HG03439 (cell line): ENCODE measurements around the gene PIR.

Source experiments
- ATAC-seq: cut with Tn5 transposase; IDR thresholded peaks from one replicate; pipeline ENCODE4 v1.9.1; 2021; ENCODE audit warnings: mild to moderate bottlenecking, moderate library complexity; ENCODE audit not compliant: unreplicated experiment

PIR gene

DNA sequence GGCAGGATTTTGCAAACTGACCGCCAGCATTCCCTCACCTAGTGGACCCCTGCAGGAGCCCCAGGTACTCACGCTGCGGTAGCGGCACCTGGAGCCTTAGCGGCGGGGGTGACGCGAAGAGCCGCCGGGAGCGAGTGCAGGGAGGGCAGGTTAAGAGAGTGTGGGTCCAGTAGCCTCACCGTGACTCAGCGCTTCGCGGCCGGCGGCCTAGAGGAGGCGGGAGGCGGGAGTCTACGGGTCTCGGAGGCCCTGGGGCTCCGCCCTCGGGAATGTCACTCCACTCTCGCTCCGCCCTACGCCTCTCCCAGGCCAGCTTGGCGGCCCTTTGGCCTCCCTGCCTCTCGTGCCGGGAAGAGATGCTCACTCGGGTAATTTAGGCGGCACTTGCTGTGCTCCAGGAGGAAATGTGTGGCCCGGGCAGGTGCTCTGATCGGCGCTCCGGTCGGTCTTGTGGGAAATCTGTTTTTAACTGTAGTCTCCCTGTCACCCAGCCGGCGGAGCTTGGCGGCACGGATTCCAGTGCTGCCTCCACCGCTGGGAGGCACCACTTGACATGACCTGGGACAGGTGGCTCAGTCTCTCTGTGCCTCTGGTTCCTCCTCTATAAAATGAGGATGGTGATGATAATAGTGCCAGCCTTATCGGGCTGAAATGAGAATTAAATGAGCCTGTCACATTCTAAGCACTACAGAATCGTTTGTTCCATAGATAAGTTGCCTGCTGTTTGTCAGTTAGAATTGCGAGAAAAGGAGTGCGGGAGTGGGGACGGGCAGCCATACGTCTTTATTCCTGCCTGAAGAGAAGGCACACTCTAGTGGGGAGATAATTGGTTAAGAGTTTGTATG is at the start of gene PIR:
Gene PIR (minus strand): TSS at position 216 of the 845 bp plus-strand sequence. CDS start 2,076 bp downstream, outside the sequence.
- ATAC-seq, result peak; percentile 99

DNA sequence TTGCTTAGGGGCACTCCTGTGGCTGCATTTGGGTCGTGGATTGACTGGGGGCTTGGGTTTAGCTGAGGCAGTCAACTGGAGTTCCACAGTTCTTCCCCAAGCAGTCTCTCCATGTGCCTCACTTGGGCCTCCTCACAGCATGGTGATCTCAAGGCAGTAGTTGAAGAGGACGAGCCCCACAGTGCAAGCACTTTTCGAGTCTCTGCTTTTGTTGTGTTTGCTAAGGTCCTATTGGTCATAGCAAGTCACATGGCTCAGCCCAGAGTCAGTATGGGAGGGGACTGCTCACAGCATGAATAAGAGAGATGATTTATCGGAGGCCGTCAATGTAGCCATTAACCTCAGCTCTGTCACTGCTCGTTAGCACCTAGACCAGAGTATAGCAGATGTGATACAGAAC is 37.2 kb upstream of the PIR start:
- no peak for ATAC-seq

DNA sequence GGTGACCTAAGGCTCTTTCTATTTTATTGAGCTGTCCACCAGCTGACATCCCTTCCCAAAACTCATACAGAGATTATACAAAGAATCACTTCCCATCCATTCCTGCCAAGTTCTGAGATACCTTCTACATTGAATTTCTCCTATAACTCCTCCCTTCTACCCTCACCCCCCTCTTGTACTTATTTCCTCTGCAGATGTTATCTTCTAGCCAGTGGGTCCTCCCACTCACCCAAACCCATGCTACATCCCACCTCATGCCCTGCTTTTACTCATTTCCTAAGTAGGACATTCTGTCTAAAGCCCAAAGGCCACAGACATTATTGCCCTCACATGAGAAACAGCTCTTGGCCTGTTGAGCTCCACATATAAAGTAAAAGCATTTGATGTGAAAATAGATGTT is 36.0 kb upstream of the PIR start:
- no peak for ATAC-seq

DNA sequence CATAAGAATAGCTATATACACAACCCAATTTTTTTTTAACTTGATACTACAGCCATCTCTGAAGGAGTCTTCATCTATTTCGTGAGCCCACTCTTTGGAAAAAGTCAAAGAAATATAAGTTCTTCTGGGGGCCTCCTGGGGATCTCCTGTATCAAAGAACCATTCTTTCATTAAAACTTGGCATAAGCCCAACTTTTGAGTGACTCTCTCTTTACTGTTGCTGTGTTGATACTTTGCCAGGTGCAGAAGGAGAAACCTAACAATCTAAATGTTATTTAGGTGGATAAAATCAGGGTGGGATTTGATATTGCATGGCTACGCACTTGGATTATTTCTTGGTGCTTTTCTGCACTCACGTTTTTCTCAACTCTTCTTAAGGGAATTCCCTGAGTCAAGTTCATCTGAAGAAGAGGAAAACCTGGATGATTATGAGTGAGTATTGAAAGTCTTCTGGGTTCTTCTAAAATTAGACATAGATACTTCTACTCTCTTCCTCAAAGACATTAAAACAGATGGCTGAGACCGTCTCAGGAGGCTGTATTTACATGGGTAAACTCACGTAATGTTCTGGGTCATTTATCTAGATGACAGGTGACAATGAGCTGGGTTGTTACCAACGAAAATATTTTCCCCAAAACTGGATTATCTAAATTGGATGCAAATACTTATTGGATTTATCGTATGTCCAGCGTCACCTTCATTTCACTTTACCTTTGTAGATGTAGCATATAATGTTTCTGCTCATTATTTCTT is 32.7 kb upstream of the PIR start:
- no peak for ATAC-seq

DNA sequence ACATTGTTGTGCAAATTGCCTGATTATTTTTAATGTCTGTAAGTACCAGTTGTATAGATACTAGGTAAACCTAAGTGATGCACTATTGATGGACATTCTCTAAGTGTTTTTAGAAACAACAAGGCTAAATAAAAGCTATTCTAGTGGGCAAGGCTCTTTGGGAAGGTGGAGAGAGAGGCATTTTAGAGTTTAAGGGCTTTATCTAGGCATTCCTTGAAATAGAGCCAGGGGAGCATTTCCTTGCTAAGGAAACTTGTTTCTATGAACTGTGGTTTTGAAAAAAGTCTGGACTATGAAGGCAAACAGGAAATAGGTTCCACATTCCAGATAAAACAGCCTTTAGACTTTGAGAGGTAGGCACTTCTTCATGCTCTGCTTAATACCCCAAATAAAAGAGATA is 31.3 kb upstream of the PIR start:
- ATAC-seq, result no peak

DNA sequence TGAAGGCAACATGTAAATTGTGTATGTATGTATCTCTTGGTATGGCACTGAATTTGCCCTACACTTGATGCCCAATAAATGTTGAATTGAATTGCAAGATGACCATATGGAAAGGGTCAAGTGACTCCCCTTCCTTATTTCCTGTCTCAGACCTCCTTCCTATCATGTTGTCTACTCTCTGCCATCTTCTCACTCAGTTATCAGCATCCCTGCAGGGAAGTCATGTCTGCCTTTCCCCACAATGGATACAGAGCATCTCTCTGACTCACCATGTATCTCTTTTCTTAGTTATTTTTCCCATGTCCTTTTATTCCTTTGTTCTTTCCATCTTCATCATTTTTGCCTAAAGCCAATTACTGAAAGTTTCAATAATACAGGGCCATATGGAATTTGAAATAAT is 30.0 kb upstream of the PIR start:
- ATAC-seq, result no peak

DNA sequence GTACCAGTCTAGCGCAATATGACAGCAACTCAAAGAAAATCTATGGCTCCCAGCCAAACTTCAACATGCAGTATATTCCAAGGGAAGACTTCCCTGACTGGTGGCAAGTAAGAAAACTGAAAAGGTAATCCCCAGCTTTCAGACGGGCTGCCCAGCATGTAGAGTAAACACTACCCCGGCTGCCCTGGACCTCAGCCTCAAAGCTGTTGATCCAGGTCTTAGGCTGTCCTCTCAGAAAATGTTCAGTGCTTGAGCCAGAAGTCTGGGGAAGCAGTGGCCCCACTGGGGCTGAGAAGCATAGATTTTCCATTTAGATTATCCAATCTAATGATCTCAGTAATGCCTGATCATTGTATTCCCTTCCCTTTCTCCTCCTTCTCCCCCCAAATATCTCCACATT is 29.3 kb upstream of the PIR start:
- no peak for ATAC-seq

DNA sequence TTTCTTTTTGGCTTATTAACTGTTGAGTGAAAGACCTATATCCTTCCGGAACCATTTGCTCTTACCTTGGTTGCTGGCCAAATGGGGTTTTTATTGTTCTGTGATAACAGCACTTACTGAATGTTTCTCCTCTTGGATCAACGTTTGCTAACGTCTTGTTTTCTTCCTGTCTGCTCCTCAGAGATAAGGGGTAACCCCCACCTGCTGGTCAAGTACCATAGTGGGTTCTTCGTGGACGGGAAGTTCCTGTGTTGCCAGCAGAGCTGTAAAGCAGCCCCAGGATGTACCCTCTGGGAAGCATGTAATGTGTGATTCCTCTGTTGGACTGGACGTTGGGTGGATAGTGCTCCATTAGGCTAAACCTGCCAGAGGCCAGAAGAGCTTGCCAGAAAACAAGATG is 22.8 kb upstream of the PIR start:
- no peak for ATAC-seq

DNA sequence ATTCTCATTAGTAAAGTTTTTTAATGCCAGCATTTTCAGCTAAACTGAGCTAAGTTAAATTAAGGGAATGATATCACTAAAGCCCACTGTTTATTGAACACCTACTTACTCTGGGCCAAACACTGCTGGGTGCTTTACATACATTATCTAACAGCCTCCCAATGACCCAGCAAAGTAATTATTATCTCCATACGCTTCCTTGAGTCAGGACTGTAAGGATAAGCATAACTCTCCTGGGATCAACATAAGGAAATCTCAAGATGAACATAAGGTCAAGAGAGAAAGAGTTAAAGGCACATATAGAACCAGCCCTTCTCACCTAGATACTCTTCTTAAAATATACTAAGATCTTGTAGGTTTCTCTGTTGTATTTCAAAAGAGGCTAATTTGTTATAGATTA is 21.1 kb upstream of the PIR start:
- ATAC-seq, result no peak

DNA sequence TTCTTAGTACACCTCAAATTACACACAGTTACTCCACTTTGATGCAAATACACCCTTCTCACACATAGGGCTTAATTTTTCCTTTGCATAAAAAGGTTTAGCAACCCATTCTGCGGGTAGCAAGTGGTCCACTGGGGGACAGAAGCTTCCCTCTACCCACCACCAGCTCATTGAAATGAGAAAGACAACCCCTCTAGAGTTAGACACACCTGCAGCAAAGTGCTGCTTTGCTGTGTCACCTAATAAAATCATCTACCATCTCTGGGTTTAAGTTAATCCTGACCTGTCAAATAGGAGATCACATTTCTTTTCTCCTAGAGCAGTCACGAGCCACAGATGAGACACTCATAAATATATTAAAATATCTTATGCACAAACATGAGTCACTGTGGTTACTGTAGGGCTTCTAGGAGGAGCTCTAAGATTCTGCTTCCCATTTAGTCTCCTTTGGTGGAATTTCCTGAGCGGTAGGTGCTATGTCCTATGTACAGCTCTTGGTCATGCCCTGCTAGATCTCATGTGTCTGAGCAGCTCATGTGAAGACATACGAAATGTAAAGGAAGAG is 19.4 kb upstream of the PIR start:
- no peak for ATAC-seq

DNA sequence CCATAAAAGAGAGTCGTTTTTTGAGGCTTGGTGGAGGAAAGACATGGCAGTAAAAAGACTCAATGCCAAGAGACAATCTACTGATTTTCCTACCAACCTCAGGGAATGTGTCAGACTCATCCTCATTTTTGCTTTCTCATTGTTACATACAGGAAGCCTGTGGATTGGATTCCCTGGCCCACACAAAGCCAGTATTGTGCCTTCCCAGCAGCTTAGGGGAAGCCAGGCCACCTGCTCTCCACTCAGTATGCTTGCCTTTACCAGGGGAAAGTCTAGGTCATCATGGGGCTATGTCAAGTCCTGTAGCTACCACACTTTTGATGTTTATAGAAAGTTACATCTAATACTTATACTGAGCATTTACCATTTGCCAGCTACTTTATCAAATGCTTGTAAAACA is 18.4 kb upstream of the PIR start:
- no peak for ATAC-seq

DNA sequence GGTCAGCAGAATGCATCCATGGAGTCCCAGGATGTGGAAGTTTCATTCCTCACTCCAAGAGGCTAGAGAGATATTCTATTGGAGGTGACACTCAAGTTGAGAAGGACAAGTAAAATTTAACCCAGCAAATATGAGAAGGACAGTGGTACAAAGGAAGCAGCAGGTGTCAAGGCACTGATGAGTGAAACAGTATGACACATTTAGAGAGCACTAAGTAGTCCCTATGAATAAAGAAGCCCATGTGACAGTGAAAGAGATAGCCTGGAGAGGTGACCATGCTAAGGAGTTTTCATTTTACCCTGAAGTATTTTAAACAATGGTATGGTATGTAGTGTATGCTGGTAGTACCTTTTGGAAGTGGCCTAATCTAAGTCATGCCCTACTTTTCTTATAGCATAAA is 16.7 kb upstream of the PIR start:
- ATAC-seq, result no peak

DNA sequence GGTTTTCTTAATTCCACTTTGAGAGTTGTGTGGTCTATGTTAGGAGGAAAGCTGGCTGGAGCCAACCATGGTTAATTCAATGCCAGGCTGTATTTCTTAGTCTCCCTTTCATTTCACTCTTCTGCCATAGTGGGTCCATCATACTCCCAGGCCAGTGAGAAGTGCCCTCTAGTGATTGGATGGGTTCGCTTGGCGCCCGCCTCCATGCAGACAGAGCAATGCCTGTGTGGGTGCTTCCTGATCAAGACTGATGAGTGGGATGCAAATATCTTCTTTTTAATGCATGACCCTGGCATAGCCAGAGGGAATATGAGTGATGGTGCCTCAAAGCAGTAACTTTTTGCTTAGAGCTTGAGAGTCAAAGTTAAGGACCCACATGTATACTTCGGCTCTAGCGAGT is 13.9 kb upstream of the PIR start:
- ATAC-seq, result no peak

DNA sequence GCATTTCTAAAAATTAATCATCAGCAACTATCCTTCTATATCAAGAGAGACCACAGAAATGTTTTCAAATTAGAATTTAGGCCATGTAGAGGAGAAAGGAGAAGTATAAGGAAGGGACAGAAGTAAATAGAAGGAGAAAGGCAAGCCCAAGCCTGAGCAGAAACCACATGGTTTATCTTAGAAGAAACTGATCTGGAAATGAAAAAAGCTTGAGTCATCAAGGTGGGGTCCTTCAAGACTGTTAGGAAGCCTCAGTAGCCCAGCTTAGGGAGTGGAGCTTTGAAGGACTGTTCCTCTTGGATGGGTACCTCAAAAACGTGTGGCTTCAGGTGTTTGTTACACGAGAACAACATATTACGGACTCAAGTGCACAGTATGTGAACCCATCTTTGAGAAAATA is 12.0 kb upstream of the PIR start:
- no peak for ATAC-seq

DNA sequence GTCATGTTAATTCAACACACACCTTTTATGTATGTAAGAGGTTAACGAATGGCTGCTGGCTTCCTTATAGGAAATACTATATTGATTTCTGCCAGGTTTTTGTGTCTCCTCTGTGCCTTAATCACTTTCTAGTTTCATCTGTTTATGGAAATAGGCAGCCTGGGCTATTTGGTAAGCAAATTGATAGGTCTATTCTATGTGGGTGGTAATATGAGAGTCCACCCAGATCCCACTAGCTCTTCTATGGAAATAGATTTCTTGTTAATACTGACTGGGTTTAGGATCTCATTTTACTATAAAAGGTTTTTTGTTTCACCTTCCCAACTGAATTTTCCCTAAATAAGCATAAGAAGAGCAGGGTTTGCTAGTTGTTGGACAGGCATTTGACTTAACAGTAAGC is 11.5 kb upstream of the PIR start:
- no peak for ATAC-seq

DNA sequence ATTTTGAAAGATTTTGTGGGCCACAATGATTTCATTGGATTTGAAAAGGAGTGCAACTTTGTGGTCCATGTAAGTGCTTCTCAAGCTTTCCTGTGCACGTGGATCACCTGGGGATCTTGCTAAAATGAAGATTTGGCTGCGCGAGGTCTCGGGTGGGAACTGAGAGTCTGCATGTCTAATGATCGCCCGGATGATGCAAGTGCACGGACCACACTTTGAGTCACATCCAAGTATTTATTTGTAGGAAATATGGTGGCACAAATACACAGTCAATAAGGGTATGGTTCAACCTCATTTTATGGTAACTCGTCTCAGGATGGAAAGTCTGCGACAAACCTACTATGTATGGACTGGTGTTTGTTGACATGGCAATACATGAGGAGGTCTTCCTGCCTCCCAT is 8.4 kb upstream of the PIR start:
- ATAC-seq, result no peak

DNA sequence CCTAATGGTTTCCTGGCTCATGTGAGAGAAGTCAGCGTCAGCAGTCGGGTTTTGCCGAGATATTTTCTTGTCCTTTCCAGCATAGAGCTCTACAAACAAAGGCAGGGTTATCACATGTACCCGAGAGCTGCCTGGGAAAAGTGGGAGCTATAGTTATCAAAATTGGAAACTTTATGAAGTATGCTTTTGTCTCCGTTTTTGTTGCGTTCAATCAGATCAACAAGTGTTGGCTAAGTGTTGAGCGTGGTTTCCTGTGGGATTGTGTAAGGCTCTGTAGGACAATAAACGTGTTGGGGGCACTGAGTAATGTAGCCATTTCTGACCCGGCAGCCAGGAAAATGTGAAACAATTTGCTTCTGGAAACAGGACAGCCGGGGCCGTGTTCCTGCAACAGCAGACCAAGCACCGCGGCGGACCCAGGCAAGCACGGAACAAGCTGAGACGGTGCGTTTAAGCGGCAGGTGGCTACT is 7.4 kb upstream of the PIR start, which contains the start of gene BMX:
Gene BMX (plus strand): TSS at position 311 of the 470 bp plus-strand sequence. CDS start 7,547 bp downstream, outside the sequence.
- ATAC-seq, result no peak

DNA sequence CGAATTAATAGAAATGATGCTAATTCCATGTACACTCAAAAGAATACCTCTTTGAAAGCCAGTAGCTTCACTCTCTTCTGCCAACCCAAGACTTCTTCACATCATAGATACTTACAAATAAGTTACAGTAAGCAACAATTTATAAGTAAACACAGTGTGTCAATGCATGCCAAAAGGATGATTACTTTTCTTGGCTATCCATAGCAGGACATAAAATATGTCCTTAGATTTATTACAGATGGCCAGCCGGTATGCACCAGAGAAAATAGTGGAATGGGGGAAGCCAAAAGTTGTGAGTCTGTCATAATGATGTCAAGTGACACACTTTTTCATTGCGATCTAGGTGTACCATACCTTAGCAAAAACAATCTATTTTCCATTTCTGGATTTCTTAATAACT is 6.8 kb upstream of the PIR start:
- ATAC-seq, result no peak

DNA sequence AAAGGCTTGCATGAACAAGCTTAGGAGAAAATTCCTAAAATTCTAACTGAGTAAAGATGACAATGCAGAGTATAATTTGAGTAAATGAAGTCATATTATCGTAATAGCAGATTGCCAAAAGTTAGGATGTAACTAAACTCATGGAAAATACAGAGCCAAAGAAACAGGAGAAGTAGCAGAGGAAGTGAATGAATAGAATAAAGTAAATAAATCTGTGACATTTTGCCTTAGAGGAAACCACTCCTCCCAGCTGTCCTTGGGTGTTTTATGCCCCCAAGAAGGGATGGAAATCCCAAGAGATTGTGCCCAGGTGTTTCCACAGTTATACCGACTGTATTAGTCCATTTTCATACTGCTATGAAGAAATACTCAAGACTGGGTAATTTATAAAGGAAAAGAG is 5.6 kb upstream of the PIR start:
- ATAC-seq, result no peak

DNA sequence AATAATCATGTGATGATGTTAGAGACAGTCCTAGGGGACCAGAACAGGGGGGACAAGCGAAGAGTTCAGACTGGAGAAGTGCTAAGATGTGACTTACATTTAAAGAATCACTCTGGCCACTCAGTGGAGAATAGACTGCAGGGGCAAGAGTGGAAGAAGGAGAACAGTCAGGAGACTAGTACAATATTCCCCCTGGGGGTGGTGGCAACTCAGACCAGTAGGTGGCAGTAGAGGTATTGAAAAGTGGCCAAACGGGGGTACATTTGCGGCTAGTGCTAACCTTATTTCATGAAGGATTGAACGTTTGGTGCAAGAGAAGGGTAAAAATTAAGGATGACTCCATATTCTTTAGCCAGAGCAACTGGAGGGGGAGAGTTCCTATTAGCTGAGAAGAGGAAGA is 4.7 kb upstream of the PIR start:
- ATAC-seq, result no peak

DNA sequence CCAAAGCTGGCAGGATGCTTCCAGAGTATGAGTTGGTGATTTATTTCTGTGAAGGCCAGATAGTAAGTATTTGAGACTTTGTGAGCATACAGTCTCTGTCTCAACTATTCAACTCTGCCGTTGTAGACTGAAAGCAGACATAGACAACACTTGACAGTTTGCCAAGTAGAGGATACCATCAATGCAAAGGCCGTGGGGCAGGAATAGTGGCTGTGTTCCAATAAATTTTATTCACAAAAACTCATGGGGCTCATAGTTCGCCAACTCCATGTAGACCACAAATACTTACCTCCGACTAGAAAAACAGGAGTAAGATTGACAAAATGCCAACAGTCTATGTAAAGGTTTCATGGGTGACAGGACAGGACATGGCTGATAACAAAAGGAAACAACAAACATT is 3.7 kb upstream of the PIR start:
- ATAC-seq, result no peak

DNA sequence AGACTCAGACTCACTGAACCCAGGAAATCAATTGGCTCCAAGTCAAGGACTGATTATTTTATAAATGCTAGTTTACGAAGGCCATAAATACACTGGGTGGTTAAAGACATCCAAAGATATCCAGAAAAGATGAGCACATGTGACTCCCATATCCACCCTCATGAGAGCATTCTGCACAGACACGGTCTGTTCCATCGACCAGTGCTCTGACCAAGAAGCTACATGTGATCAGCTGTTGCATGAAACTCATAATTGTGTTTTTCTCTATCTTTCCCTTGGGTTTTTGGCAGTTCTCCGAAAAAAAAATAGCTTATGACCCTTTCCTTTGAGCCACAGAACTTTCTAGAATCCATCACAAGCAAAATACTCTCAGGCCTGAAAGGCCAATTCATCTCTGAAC is 2.7 kb upstream of the PIR start:
- no peak for ATAC-seq
